HEK293 (cell line): ENCODE data around the gene SLC6A14.

Source experiments
- CTCF ChIA-PET: fragments of 350-600 bp; formaldehyde crosslinking; extraction: SDS; loops from one replicate; lab custom pipeline; 2021; ENCODE audit warnings: antibody characterized with exemption; lab: Yijun Ruan, JAX
- POLR2A ChIA-PET: fragments of 300-600 bp; formaldehyde crosslinking; extraction: SDS; loops from one replicate; lab custom pipeline; 2020; ENCODE audit warnings: antibody characterized with exemption, inconsistent platforms; lab: Yijun Ruan, JAX
- H3K27ac ChIP-seq: fragments of 200-500 bp; sonication (Bioruptor generic); 2 replicates; pipeline ENCODE4 v1.5.1; 2014; ENCODE audit warnings: low read depth, low read length, control low read depth, inconsistent platforms; ENCODE audit errors: extremely low read depth
- H3K36me3 ChIP-seq, 2 experiments: fragments of 200-500 bp in 1 of 2; sonication (Bioruptor generic) in 1 of 2; 1 replicate in 1 of 2; 2 replicates in 1 of 2; pipeline ENCODE4 v1.5.1; 2014 to 2017; ENCODE audit warnings: inconsistent platforms in 2 of 2, low read length in 2 of 2; ENCODE audit not compliant: control insufficient read depth in 2 of 2, insufficient read depth in 1 of 2
- H3K4me1 ChIP-seq: fragments of 200-500 bp; sonication (Bioruptor generic); 2 replicates; pipeline ENCODE4 v1.5.1; 2014; ENCODE audit warnings: mild to moderate bottlenecking, low read length, inconsistent platforms; ENCODE audit not compliant: control insufficient read depth, insufficient read depth
- H3K4me3 ChIP-seq: 2 replicates; pipeline ENCODE4 v1.5.1; 2011; ENCODE audit warnings: low read depth, mild to moderate bottlenecking, control low read depth, low read length, moderate library complexity
- H3K9me3 ChIP-seq: fragments of 200-500 bp; sonication (Bioruptor generic); 2 replicates; pipeline ENCODE4 v1.5.1; 2014; ENCODE audit warnings: low read depth, low read length, inconsistent platforms; ENCODE audit not compliant: control insufficient read depth, insufficient read depth
- AEBP2 ChIP-seq: fragments of 450-650 bp; formaldehyde crosslinking; IDR thresholded peaks from 2 replicates; pipeline ENCODE4 v1.5.1; 2016; ENCODE audit warnings: missing biosample characterization, missing genetic modification characterization, borderline replicate concordance
- EGR2 ChIP-seq: fragments of 450-650 bp; formaldehyde crosslinking; IDR thresholded peaks from 2 replicates; pipeline ENCODE4 v1.5.1; 2016; ENCODE audit warnings: low read depth, missing biosample characterization, missing genetic modification characterization
- GLIS2 ChIP-seq: fragments of 450-650 bp; formaldehyde crosslinking; IDR thresholded peaks from 2 replicates; pipeline ENCODE4 v1.5.1; 2016; ENCODE audit warnings: missing biosample characterization, missing genetic modification characterization
- KLF7 ChIP-seq: fragments of 450-650 bp; formaldehyde crosslinking; IDR thresholded peaks from 2 replicates; pipeline ENCODE4 v1.5.1; 2016; ENCODE audit warnings: missing biosample characterization, missing genetic modification characterization, borderline replicate concordance
- KLF9 ChIP-seq: fragments of 450-650 bp; formaldehyde crosslinking; IDR thresholded peaks from 2 replicates; pipeline ENCODE4 v1.5.1; 2016; ENCODE audit warnings: missing biosample characterization, missing genetic modification characterization, low read depth
- TSHZ1 ChIP-seq: fragments of 450-650 bp; formaldehyde crosslinking; IDR thresholded peaks from 2 replicates; pipeline ENCODE4 v1.5.1; 2016; ENCODE audit warnings: missing biosample characterization, missing genetic modification characterization, borderline replicate concordance
- ZFHX2 ChIP-seq: fragments of 450-650 bp; formaldehyde crosslinking; conservative IDR thresholded peaks from 2 replicates; pipeline ENCODE4 v1.5.1; 2016; ENCODE audit warnings: missing biosample characterization, missing genetic modification characterization
- ZIC2 ChIP-seq: fragments of 450-650 bp; formaldehyde crosslinking; IDR thresholded peaks from 2 replicates; pipeline ENCODE4 v1.5.1; 2016; ENCODE audit warnings: missing biosample characterization, missing genetic modification characterization
- ZNF211 ChIP-seq: fragments of 450-650 bp; formaldehyde crosslinking; IDR thresholded peaks from 2 replicates; pipeline ENCODE4 v1.5.1; 2016; ENCODE audit warnings: low read depth, missing biosample characterization, missing genetic modification characterization
- ZNF223 ChIP-seq: fragments of 450-650 bp; formaldehyde crosslinking; IDR thresholded peaks from 2 replicates; pipeline ENCODE4 v1.5.1; 2016; ENCODE audit warnings: missing biosample characterization, missing genetic modification characterization
- ZNF280D ChIP-seq: fragments of 450-650 bp; formaldehyde crosslinking; IDR thresholded peaks from 2 replicates; pipeline ENCODE4 v1.5.1; 2016; ENCODE audit warnings: missing biosample characterization, missing genetic modification characterization
- ZNF341 ChIP-seq: fragments of 450-650 bp; formaldehyde crosslinking; IDR thresholded peaks from 2 replicates; pipeline ENCODE4; 2016; ENCODE audit warnings: low read depth, missing biosample characterization, missing genetic modification characterization
- ZNF354C ChIP-seq: fragments of 450-650 bp; formaldehyde crosslinking; IDR thresholded peaks from 2 replicates; pipeline ENCODE4 v1.5.1; 2016; ENCODE audit warnings: missing biosample characterization, missing genetic modification characterization, low read depth, borderline replicate concordance
- ZNF426 ChIP-seq: fragments of 450-650 bp; formaldehyde crosslinking; IDR thresholded peaks from 2 replicates; pipeline ENCODE4 v1.5.1; 2017; ENCODE audit warnings: missing biosample characterization, missing genetic modification characterization, mild to moderate bottlenecking, inconsistent platforms, moderate library complexity
- ZNF473 ChIP-seq: fragments of 450-650 bp; formaldehyde crosslinking; IDR thresholded peaks from 2 replicates; pipeline ENCODE4 v1.5.1; 2017; ENCODE audit warnings: missing biosample characterization, missing genetic modification characterization
- ZNF585B ChIP-seq: fragments of 450-650 bp; formaldehyde crosslinking; IDR thresholded peaks from 2 replicates; pipeline ENCODE4 v1.5.1; 2016; ENCODE audit warnings: missing biosample characterization, missing genetic modification characterization
- ZNF621 ChIP-seq: fragments of 450-650 bp; formaldehyde crosslinking; IDR thresholded peaks from 2 replicates; pipeline ENCODE4 v1.5.1; 2017; ENCODE audit warnings: missing biosample characterization, missing genetic modification characterization
- ZNF701 ChIP-seq: fragments of 450-650 bp; formaldehyde crosslinking; IDR thresholded peaks from 2 replicates; pipeline ENCODE4 v1.5.1; 2016; ENCODE audit warnings: missing biosample characterization, missing genetic modification characterization
- ZNF792 ChIP-seq: fragments of 450-650 bp; formaldehyde crosslinking; IDR thresholded peaks from 2 replicates; pipeline ENCODE4 v1.5.1; 2016; ENCODE audit warnings: missing biosample characterization, missing genetic modification characterization
- ZNF830 ChIP-seq: fragments of 450-650 bp; IDR thresholded peaks from 2 replicates; pipeline ENCODE4 v1.5.0; 2018; ENCODE audit warnings: missing biosample characterization, missing genetic modification characterization, low read depth, mild to moderate bottlenecking, moderate library complexity
- ZNF843 ChIP-seq: fragments of 450-650 bp; formaldehyde crosslinking; IDR thresholded peaks from 2 replicates; pipeline ENCODE4 v1.5.1; 2016; ENCODE audit warnings: missing biosample characterization, missing genetic modification characterization
- ZSCAN16 ChIP-seq: fragments of 450-650 bp; formaldehyde crosslinking; IDR thresholded peaks from 2 replicates; pipeline ENCODE4 v1.5.1; 2016; ENCODE audit warnings: missing biosample characterization, missing genetic modification characterization

Gene SLC6A14

GRCh38 chrX:116449156-116449555 lies 12.8 kb downstream of the SLC6A14 start:
- CTCF ChIA-PET, result interaction anchor here (0.6 kb wide), 1 partner anchor 461 kb away, joined by 3 read pairs; no protein-coding TSS in a partner anchor
- no peaks in the 10 kb centered on the region for H3K9me3 ChIP-seq
- TF ChIP-seq KLF7 (tag by site-specific recombination) (no peak), ZNF701 (tag by site-specific recombination) (no peak), ZNF830 (tag by site-specific recombination) (no peak), ZNF792 (tag by site-specific recombination) (no peak), ZNF585B (no peak), ZNF473 (no peak), ZIC2 (no peak), GLIS2 (tag by site-specific recombination) (no peak), EGR2 (tag by site-specific recombination) (no peak), TSHZ1 (tag by site-specific recombination) (no peak), KLF9 (tag by site-specific recombination) (no peak)
- TF ChIP-seq, all 188 proteins: peak for 0
- Histone ChIP-seq H3K4me3 (no peak overlapping the region), H3K27ac (no peak overlapping the region), H3K4me1 (no peaks in the 10 kb centered on the region), H3K36me3 (no peaks in the 10 kb centered on the region)
- POLR2A ChIA-PET, result no interaction called here

- TF ChIP-seq AEBP2 (tag by site-specific recombination) (no peak), ZSCAN16 (tag by site-specific recombination) (no peak), ZNF223 (tag by site-specific recombination) (no peak), ZFHX2 (no peak), ZNF426 (tag by site-specific recombination) (no peak), ZNF341 (tag by site-specific recombination) (no peak), ZNF211 (tag by site-specific recombination) (no peak), ZNF280D (tag by site-specific recombination) (no peak), ZNF621 (tag by site-specific recombination) (no peak), ZNF843 (tag by site-specific recombination) (no peak), ZNF354C (tag by site-specific recombination) (no peak)
- TF ChIP-seq, all 188 proteins: peak for 0
- CTCF ChIA-PET, result no interaction called here
- Histone ChIP-seq H3K36me3 (no peaks in the 10 kb centered on the region), H3K4me1 (no peaks in the 10 kb centered on the region), H3K4me3 (no peak within 1 kb of the TSS), H3K9me3 (no peaks in the 10 kb centered on the region), H3K27ac (no peak within 1 kb of the TSS)
- POLR2A ChIA-PET, result no interaction called here
These were observed 26.4 kb downstream of the SLC6A14 start, which contains the start of gene CT83 for GRCh38 chrX:116462822-116463221. Gene CT83, minus strand, starts transcription at chrX:116462976. Its CDS starts 120 bp downstream, at chrX:116462856.
